ENCODE results near the gene NACAD. TPM values are rescaled to one million over a fixed set of nuclear protein-coding genes. Genes with fewer than 3 reads are reported as not detected.
A peak's percentile ranks its signal among the peaks of the same experiment; 100 is the strongest.

NACAD gene
- polyA plus RNA-seq (2013), result 0.21 TPM

- CTCF ChIA-PET, result no interaction called here
- POLR2A ChIA-PET, result no interaction called here
- peak within 1 kb of the TSS in 6 of 7 experiments; percentile 36 to 70 (median 48) for H3K4me3 ChIP-seq (ENCODE audit: control insufficient read depth in 1 of 7, extremely low read depth in 1 of 7, insufficient read depth in 4 of 7, low read depth in 2 of 7, low read length in 6 of 7)
- peaks cover 4 to 34% (median 9%) of the 10 kb centered on the region in 5 experiments for H3K27me3 ChIP-seq (replicated peaks in 2 of 5; ENCODE audit: control insufficient read depth in 4 of 5, insufficient read depth in 5 of 5, low read length in 4 of 5)
- no peak within 1 kb of the TSS for H3K27ac ChIP-seq (ENCODE audit: insufficient read depth in 1 of 2, low read depth in 1 of 2, low read length in 2 of 2, poor library complexity in 1 of 2, severe bottlenecking in 2 of 2)
- peaks cover 0 to 8% (median 6%) of the 10 kb centered on the region in 4 experiments for H3K4me1 ChIP-seq (ENCODE audit: control extremely low read depth in 1 of 4, control insufficient read depth in 4 of 4, insufficient read depth in 4 of 4, low read length in 3 of 4)
- 0% methylated on average over 29 of the region's 50 CpGs for WGBS (ENCODE audit: insufficient coverage)
- H3K9me3 ChIP-seq (ENCODE audit: control extremely low read depth in 1 of 5, control insufficient read depth in 4 of 5, insufficient read depth in 2 of 5, low read depth in 1 of 5, low read length in 4 of 5), result peaks cover 0 to 2% (median 0%) of the 10 kb centered on the region in 5 experiments
- peak in 2 of 3 donors; percentile 41 to 54 for DNase-seq
- H3K36me3 ChIP-seq (ENCODE audit: control insufficient read depth in 4 of 4, insufficient read depth in 4 of 4, low read length in 3 of 4), result no peaks in the 10 kb centered on the region
These were observed at the start of gene NACAD for GRCh38 chr7:45088821-45089340. Gene NACAD (minus strand): TSS chr7:45088969. CDS start chr7:45088894, 75 bp downstream.

GRCh38 chr7:45136106-45137060, 47.6 kb upstream of the NACAD start:
- ChIA-PET CTCF (interaction anchor here (0.7 to 8.3 kb wide), 30 partner anchors 9 to 571 kb away, joined by 3 to 142 read pairs (median 4); partner anchors contain the start of genes DDX56 and TBRG4), POLR2A (interaction anchor here (0.6 to 1.9 kb wide), 5 partner anchors 13 to 311 kb away, joined by 3 to 9 read pairs (median 5); partner anchors contain the start of gene TBRG4)
- H3K36me3 ChIP-seq (ENCODE audit: control insufficient read depth in 4 of 4, insufficient read depth in 4 of 4, low read length in 3 of 4), result no peaks in the 10 kb centered on the region
- peaks cover 0 to 2% (median 0%) of the 10 kb centered on the region in 5 experiments for H3K9me3 ChIP-seq (ENCODE audit: control extremely low read depth in 1 of 5, control insufficient read depth in 4 of 5, insufficient read depth in 2 of 5, low read depth in 1 of 5, low read length in 4 of 5)
- H3K4me1 ChIP-seq (ENCODE audit: control extremely low read depth in 1 of 4, control insufficient read depth in 4 of 4, insufficient read depth in 4 of 4, low read length in 3 of 4), result peaks cover 0 to 19% (median 2%) of the 10 kb centered on the region in 4 experiments
- WGBS (ENCODE audit: insufficient coverage), result 7% methylated on average over 5 of the region's 9 CpGs
- H3K4me3 ChIP-seq (ENCODE audit: control insufficient read depth in 1 of 7, extremely low read depth in 1 of 7, insufficient read depth in 4 of 7, low read depth in 2 of 7, low read length in 6 of 7), result no peak overlapping the region
- peak; percentile 80 to 91 (median 85) for DNase-seq
- H3K27ac ChIP-seq (ENCODE audit: insufficient read depth in 1 of 2, low read depth in 1 of 2, low read length in 2 of 2, poor library complexity in 1 of 2, severe bottlenecking in 2 of 2), result no peak overlapping the region
- no peaks in the 10 kb centered on the region for H3K27me3 ChIP-seq (replicated peaks in 2 of 5; ENCODE audit: control insufficient read depth in 4 of 5, insufficient read depth in 5 of 5, low read length in 4 of 5)

- DNase-seq, result no peak
- Histone ChIP-seq H3K4me3 (ENCODE audit: control insufficient read depth in 1 of 7, extremely low read depth in 1 of 7, insufficient read depth in 4 of 7, low read depth in 2 of 7, low read length in 6 of 7) (no peak overlapping the region), H3K27ac (ENCODE audit: insufficient read depth in 1 of 2, low read depth in 1 of 2, low read length in 2 of 2, poor library complexity in 1 of 2, severe bottlenecking in 2 of 2) (no peak overlapping the region), H3K36me3 (ENCODE audit: control insufficient read depth in 4 of 4, insufficient read depth in 4 of 4, low read length in 3 of 4) (no peaks in the 10 kb centered on the region), H3K9me3 (ENCODE audit: control extremely low read depth in 1 of 5, control insufficient read depth in 4 of 5, insufficient read depth in 2 of 5, low read depth in 1 of 5, low read length in 4 of 5) (no peaks in the 10 kb centered on the region), H3K27me3 (replicated peaks in 2 of 5; ENCODE audit: control insufficient read depth in 4 of 5, insufficient read depth in 5 of 5, low read length in 4 of 5) (no peaks in the 10 kb centered on the region), H3K4me1 (ENCODE audit: control extremely low read depth in 1 of 4, control insufficient read depth in 4 of 4, insufficient read depth in 4 of 4, low read length in 3 of 4) (peaks cover 0 to 8% (median 2%) of the 10 kb centered on the region in 4 experiments)
- ChIA-PET CTCF (interaction anchor here (1.0 to 8.3 kb wide), 5 partner anchors 8 to 161 kb away, joined by 3 to 142 read pairs (median 37); partner anchors contain the start of gene TBRG4), POLR2A (no interaction called here)
- WGBS (ENCODE audit: insufficient coverage), result 97% methylated on average over 7 of the region's 7 CpGs
These were observed 45.1 kb upstream of the NACAD start for GRCh38 chr7:45133877-45134276.

GRCh38 chr7:45133352-45133751, 44.6 kb upstream of the NACAD start:
- peaks cover 0 to 5% (median 2%) of the 10 kb centered on the region in 4 experiments for H3K4me1 ChIP-seq (ENCODE audit: control extremely low read depth in 1 of 4, control insufficient read depth in 4 of 4, insufficient read depth in 4 of 4, low read length in 3 of 4)

GRCh38 chr7:45132708-45133320, 44.0 kb upstream of the NACAD start:
- peaks cover 0 to 5% (median 2%) of the 10 kb centered on the region in 4 experiments for H3K4me1 ChIP-seq (ENCODE audit: control extremely low read depth in 1 of 4, control insufficient read depth in 4 of 4, insufficient read depth in 4 of 4, low read length in 3 of 4)
- H3K27me3 ChIP-seq (replicated peaks in 2 of 5; ENCODE audit: control insufficient read depth in 4 of 5, insufficient read depth in 5 of 5, low read length in 4 of 5), result no peaks in the 10 kb centered on the region
- WGBS (ENCODE audit: insufficient coverage), result 100% methylated on average over 6 of the region's 8 CpGs
- ChIA-PET CTCF (interaction anchor here (1.0 to 8.3 kb wide), 3 partner anchors 19 to 160 kb away, joined by 3 to 142 read pairs (median 85); partner anchors contain the start of gene TBRG4), POLR2A (interaction anchor here (0.6 kb wide), 1 partner anchor 15 kb away, joined by 5 read pairs; no protein-coding TSS in a partner anchor)
- DNase-seq, result no peak
- no peaks in the 10 kb centered on the region for H3K36me3 ChIP-seq (ENCODE audit: control insufficient read depth in 4 of 4, insufficient read depth in 4 of 4, low read length in 3 of 4)
- no peaks in the 10 kb centered on the region for H3K9me3 ChIP-seq (ENCODE audit: control extremely low read depth in 1 of 5, control insufficient read depth in 4 of 5, insufficient read depth in 2 of 5, low read depth in 1 of 5, low read length in 4 of 5)
- no peak overlapping the region for H3K4me3 ChIP-seq (ENCODE audit: control insufficient read depth in 1 of 7, extremely low read depth in 1 of 7, insufficient read depth in 4 of 7, low read depth in 2 of 7, low read length in 6 of 7)
- no peak overlapping the region for H3K27ac ChIP-seq (ENCODE audit: insufficient read depth in 1 of 2, low read depth in 1 of 2, low read length in 2 of 2, poor library complexity in 1 of 2, severe bottlenecking in 2 of 2)

More at GRCh38 chr7:45133352-45133751, 44.6 kb upstream of the NACAD start:
- H3K27ac ChIP-seq (ENCODE audit: insufficient read depth in 1 of 2, low read depth in 1 of 2, low read length in 2 of 2, poor library complexity in 1 of 2, severe bottlenecking in 2 of 2), result no peak overlapping the region
- H3K27me3 ChIP-seq (replicated peaks in 2 of 5; ENCODE audit: control insufficient read depth in 4 of 5, insufficient read depth in 5 of 5, low read length in 4 of 5), result no peaks in the 10 kb centered on the region
- ChIA-PET POLR2A (no interaction called here), CTCF (interaction anchor here (1.0 to 8.3 kb wide), 5 partner anchors 8 to 161 kb away, joined by 3 to 142 read pairs (median 37); partner anchors contain the start of gene TBRG4)
- H3K36me3 ChIP-seq (ENCODE audit: control insufficient read depth in 4 of 4, insufficient read depth in 4 of 4, low read length in 3 of 4), result no peaks in the 10 kb centered on the region
- WGBS (ENCODE audit: insufficient coverage), result 99% methylated on average over 4 of the region's 4 CpGs
- H3K4me3 ChIP-seq (ENCODE audit: control insufficient read depth in 1 of 7, extremely low read depth in 1 of 7, insufficient read depth in 4 of 7, low read depth in 2 of 7, low read length in 6 of 7), result no peak overlapping the region
- no peak for DNase-seq
- H3K9me3 ChIP-seq (ENCODE audit: control extremely low read depth in 1 of 5, control insufficient read depth in 4 of 5, insufficient read depth in 2 of 5, low read depth in 1 of 5, low read length in 4 of 5), result no peaks in the 10 kb centered on the region

- ChIA-PET POLR2A (no interaction called here), CTCF (interaction anchor here (7.7 to 8.3 kb wide), 2 partner anchors 18 to 159 kb away, joined by 85 to 142 read pairs; partner anchors contain the start of gene TBRG4)
- H3K4me1 ChIP-seq (ENCODE audit: control extremely low read depth in 1 of 4, control insufficient read depth in 4 of 4, insufficient read depth in 4 of 4, low read length in 3 of 4), result peaks cover 0 to 5% (median 2%) of the 10 kb centered on the region in 4 experiments
- DNase-seq, result no peak
- no peak overlapping the region for H3K27ac ChIP-seq (ENCODE audit: insufficient read depth in 1 of 2, low read depth in 1 of 2, low read length in 2 of 2, poor library complexity in 1 of 2, severe bottlenecking in 2 of 2)
- H3K27me3 ChIP-seq (replicated peaks in 2 of 5; ENCODE audit: control insufficient read depth in 4 of 5, insufficient read depth in 5 of 5, low read length in 4 of 5), result no peaks in the 10 kb centered on the region
- H3K36me3 ChIP-seq (ENCODE audit: control insufficient read depth in 4 of 4, insufficient read depth in 4 of 4, low read length in 3 of 4), result no peaks in the 10 kb centered on the region
- 100% methylated on average over 4 of the region's 4 CpGs for WGBS (ENCODE audit: insufficient coverage)
- no peak overlapping the region for H3K4me3 ChIP-seq (ENCODE audit: control insufficient read depth in 1 of 7, extremely low read depth in 1 of 7, insufficient read depth in 4 of 7, low read depth in 2 of 7, low read length in 6 of 7)
- H3K9me3 ChIP-seq (ENCODE audit: control extremely low read depth in 1 of 5, control insufficient read depth in 4 of 5, insufficient read depth in 2 of 5, low read depth in 1 of 5, low read length in 4 of 5), result no peaks in the 10 kb centered on the region
These were observed 43.1 kb upstream of the NACAD start for GRCh38 chr7:45131891-45132290.
